H9 (cell line): ENCODE measurements around the gene CRB3. TPM values are rescaled to one million over a fixed set of nuclear protein-coding genes. Genes with fewer than 3 reads are reported as not detected.

ENCODE experiments used
- DNase-seq: peaks from one replicate; pipeline ENCODE4 v3.0.0-alpha.2; 2017
- H2AFZ ChIP-seq: one replicate; pipeline ENCODE4 v1.6.1; 2013; ENCODE audit warnings: mild to moderate bottlenecking, low read length, control low read depth, moderate library complexity
- H2AK5ac ChIP-seq: 2 replicates; pipeline ENCODE4 v1.6.1; 2013; ENCODE audit warnings: low read length, control low read depth, mixed read lengths; ENCODE audit not compliant: insufficient read length
- H2BK120ac ChIP-seq: one replicate; pipeline ENCODE4 v1.6.1; 2013; ENCODE audit warnings: low read depth, mild to moderate bottlenecking, low read length, control low read depth, inconsistent platforms; ENCODE audit not compliant: poor library complexity, severe bottlenecking
- H2BK12ac ChIP-seq: 2 replicates; pipeline ENCODE4 v1.6.1; 2013; ENCODE audit warnings: low read length, control low read depth, mixed read lengths, low read depth; ENCODE audit not compliant: insufficient read length
- H2BK15ac ChIP-seq: 2 replicates; pipeline ENCODE4 v1.6.1; 2013; ENCODE audit warnings: low read depth, low read length, control low read depth
- H2BK20ac ChIP-seq: one replicate; pipeline ENCODE4 v1.6.1; 2013; ENCODE audit warnings: low read depth, mild to moderate bottlenecking, low read length, control low read depth, inconsistent platforms; ENCODE audit not compliant: poor library complexity, severe bottlenecking
- H2BK5ac ChIP-seq: 2 replicates; pipeline ENCODE4 v1.6.1; 2013; ENCODE audit warnings: low read length, control low read depth, mixed read lengths; ENCODE audit not compliant: insufficient read length
- H3K14ac ChIP-seq: 2 replicates; pipeline ENCODE4 v1.6.1; 2013; ENCODE audit warnings: low read length, control low read depth; ENCODE audit not compliant: insufficient read depth
- H3K18ac ChIP-seq: 2 replicates; pipeline ENCODE4 v1.6.1; 2013; ENCODE audit warnings: low read depth, mild to moderate bottlenecking, mixed read lengths, low read length, control low read depth; ENCODE audit not compliant: insufficient read length
- H3K23ac ChIP-seq: 2 replicates; pipeline ENCODE4 v1.6.1; 2013; ENCODE audit warnings: low read length, control low read depth, mixed read lengths, low read depth; ENCODE audit not compliant: insufficient read length
- H3K23me2 ChIP-seq: 2 replicates; pipeline ENCODE4 v1.6.1; 2013; ENCODE audit warnings: low read depth, mild to moderate bottlenecking, mixed read lengths, low read length, control low read depth; ENCODE audit not compliant: insufficient read length, poor library complexity, severe bottlenecking
- H3K27ac ChIP-seq: 2 replicates; pipeline ENCODE4 v1.5.1; 2013; ENCODE audit warnings: low read length, control low read depth, mixed read lengths, low read depth; ENCODE audit not compliant: insufficient read length
- H3K27me3 ChIP-seq: 2 replicates; pipeline ENCODE4 v1.6.1; 2013; ENCODE audit warnings: low read length, control low read depth, inconsistent platforms; ENCODE audit not compliant: insufficient read depth
- H3K4ac ChIP-seq: 2 replicates; pipeline ENCODE4 v1.6.1; 2013; ENCODE audit warnings: low read depth, mild to moderate bottlenecking, control low read depth, inconsistent platforms, low read length, moderate library complexity
- H3K4me1 ChIP-seq: 2 replicates; pipeline ENCODE4 v1.6.1; 2013; ENCODE audit warnings: low read length, control low read depth, inconsistent platforms; ENCODE audit not compliant: insufficient read depth
- H3K4me2 ChIP-seq: 2 replicates; pipeline ENCODE4 v1.6.1; 2013; ENCODE audit warnings: low read length, control low read depth, mixed read lengths; ENCODE audit not compliant: insufficient read length, insufficient read depth
- H3K56ac ChIP-seq: 2 replicates; pipeline ENCODE4 v1.6.1; 2013; ENCODE audit warnings: low read depth, mild to moderate bottlenecking, mixed read lengths, low read length, control low read depth; ENCODE audit not compliant: insufficient read length
- H3K79me1 ChIP-seq: 2 replicates; pipeline ENCODE4 v1.6.1; 2013; ENCODE audit warnings: low read depth, mild to moderate bottlenecking, moderate library complexity, low read length, control low read depth, inconsistent platforms; ENCODE audit not compliant: insufficient read depth, poor library complexity, severe bottlenecking
- H3K79me2 ChIP-seq: 2 replicates; pipeline ENCODE4 v1.6.1; 2013; ENCODE audit warnings: low read length, control low read depth, inconsistent platforms; ENCODE audit not compliant: insufficient read depth
- H3K9ac ChIP-seq: 2 replicates; pipeline ENCODE4 v1.6.1; 2013; ENCODE audit warnings: low read length, control low read depth, mixed read lengths; ENCODE audit not compliant: insufficient read length; ENCODE audit errors: extremely low read depth
- H3K9me3 ChIP-seq: one replicate; pipeline ENCODE4 v1.6.1; 2013; ENCODE audit warnings: low read depth, low read length, inconsistent platforms; ENCODE audit not compliant: control insufficient read depth
- H3T11ph ChIP-seq: one replicate; pipeline ENCODE4 v1.6.1; 2013; ENCODE audit warnings: mild to moderate bottlenecking, low read length, control low read depth, inconsistent platforms
- H4K20me1 ChIP-seq: one replicate; pipeline ENCODE4 v1.6.1; 2013; ENCODE audit not compliant: control insufficient read depth, insufficient read length, insufficient read depth
- H4K5ac ChIP-seq: 2 replicates; pipeline ENCODE4 v1.6.1; 2013; ENCODE audit warnings: low read depth, mild to moderate bottlenecking, mixed read lengths, low read length, control low read depth; ENCODE audit not compliant: insufficient read length
- H4K8ac ChIP-seq: replicated peaks from 2 replicates; pipeline ENCODE4 v1.6.1; 2013; ENCODE audit warnings: low read length, control low read depth, mixed read lengths, low read depth; ENCODE audit not compliant: insufficient read length
- H4K91ac ChIP-seq: 2 replicates; pipeline ENCODE4 v1.6.1; 2013; ENCODE audit warnings: low read depth, mild to moderate bottlenecking, moderate library complexity, mixed read lengths, low read length, control low read depth; ENCODE audit not compliant: insufficient read length
- H3K27ac Mint-ChIP-seq, 3 experiments: 2 replicates in 2 of 3; 3 replicates in 1 of 3; pipeline ENCODE4 v1.8.0; 2020 to 2021; ENCODE audit warnings: mixed read lengths in 3 of 3, mild to moderate bottlenecking in 1 of 3, moderate library complexity in 1 of 3
- H3K27me3 Mint-ChIP-seq: 2 replicates; pipeline ENCODE4 v1.8.0; 2021; ENCODE audit warnings: low read depth, mild to moderate bottlenecking, moderate library complexity, mixed read lengths
- H3K36me3 Mint-ChIP-seq, 3 experiments: 2 replicates in 2 of 3; 3 replicates in 1 of 3; pipeline ENCODE4 v1.8.0; 2020 to 2021; ENCODE audit warnings: low read depth in 3 of 3, mixed read lengths in 3 of 3; ENCODE audit not compliant: insufficient read depth in 1 of 3
- H3K4me1 Mint-ChIP-seq, 2 experiments: 2 replicates each; pipeline ENCODE4 v1.8.0; 2020; ENCODE audit warnings: mixed read lengths in 2 of 2
- H3K4me3 Mint-ChIP-seq, 2 experiments: 2 replicates in 1 of 2; 3 replicates in 1 of 2; pipeline ENCODE4 v1.8.0; 2020 to 2021; ENCODE audit warnings: mild to moderate bottlenecking in 2 of 2, mixed read lengths in 2 of 2, moderate library complexity in 1 of 2
- H3K9me3 Mint-ChIP-seq, 2 experiments: 2 replicates in 1 of 2; 3 replicates in 1 of 2; pipeline ENCODE4 v1.8.0; 2020; ENCODE audit warnings: mild to moderate bottlenecking in 2 of 2, mixed read lengths in 2 of 2, moderate library complexity in 1 of 2
- WGBS: extraction: QIAGEN DNeasy Blood & Tissue Kit; methylation state at CpG from one replicate; pipeline ENCODE4 v1.1.7; 2013; ENCODE audit warnings: missing lambda C conversion rate, low lambda C conversion rate, mixed read lengths; ENCODE audit not compliant: insufficient read length; ENCODE audit errors: extremely low coverage; 5-methylcytosine and 5-hydroxymethylcytosine counted together
- total RNA-seq: library from RNA; stranded (reverse); gene quantifications from 2 replicates; pipeline ENCODE4 v1.2.1, GENCODE V29; 2021
- TF ChIP-seq, protein P1 (sequence below): fragments of 200-600 bp; sonication (generic); conservative IDR thresholded peaks from 3 replicates; pipeline ENCODE4 v1.8.0; 2021; ENCODE audit warnings: antibody characterized with exemption, mild to moderate bottlenecking

CRB3 gene
- total RNA-seq, 1 experiment from 2014 or later: 32.1 TPM

DNA sequence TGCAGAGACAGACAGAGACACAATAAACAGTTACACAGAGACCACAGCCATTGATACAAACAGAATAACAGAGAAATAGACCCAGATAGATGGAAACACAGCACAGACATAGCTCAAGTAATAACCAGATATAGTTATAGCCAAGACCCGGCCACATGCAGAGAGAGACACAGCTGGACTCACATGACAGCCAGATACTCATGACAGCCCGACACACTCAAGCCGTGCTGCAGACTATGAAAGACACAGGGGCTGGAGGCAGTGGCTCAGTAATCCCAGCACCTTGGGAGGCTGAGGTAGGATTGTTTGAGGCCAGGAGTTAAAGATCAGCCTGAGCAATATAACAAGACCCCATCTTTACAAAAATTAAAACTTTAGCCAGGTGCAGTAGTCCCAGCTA is 19.2 kb downstream of the CRB3 start:
- H3K4me1 Mint-ChIP-seq: peaks cover 9 to 15% of the 10 kb centered on the region in 2 experiments
- Histone ChIP-seq H4K20me1 (no peaks in the 10 kb centered on the region), H3K79me2 (no peaks in the 10 kb centered on the region), H4K5ac (no peak overlapping the region), H2BK5ac (no peak overlapping the region), H4K8ac (no peak overlapping the region), H2AFZ (no peak overlapping the region), H4K91ac (no peak overlapping the region), H2BK20ac (no peak overlapping the region), H3K9me3 (no peaks in the 10 kb centered on the region), H2AK5ac (no peak overlapping the region), H3K79me1 (no peaks in the 10 kb centered on the region), H3K27ac (no peak overlapping the region), H3K27me3 (no peaks in the 10 kb centered on the region), H3K4ac (no peak overlapping the region), H3K18ac (no peak overlapping the region), H3T11ph (no peak overlapping the region), H3K4me2 (no peak overlapping the region), H3K23ac (no peak overlapping the region), H2BK12ac (no peak overlapping the region), H2BK15ac (no peak overlapping the region), H3K9ac (no peak overlapping the region), H2BK120ac (no peak overlapping the region), H3K14ac (no peak overlapping the region), H3K56ac (no peak overlapping the region), H3K4me1 (no peaks in the 10 kb centered on the region), H3K23me2 (no peaks in the 10 kb centered on the region)
- no peak for DNase-seq
- no peak overlapping the region for H3K4me3 Mint-ChIP-seq
- TF ChIP-seq, protein P1, sequence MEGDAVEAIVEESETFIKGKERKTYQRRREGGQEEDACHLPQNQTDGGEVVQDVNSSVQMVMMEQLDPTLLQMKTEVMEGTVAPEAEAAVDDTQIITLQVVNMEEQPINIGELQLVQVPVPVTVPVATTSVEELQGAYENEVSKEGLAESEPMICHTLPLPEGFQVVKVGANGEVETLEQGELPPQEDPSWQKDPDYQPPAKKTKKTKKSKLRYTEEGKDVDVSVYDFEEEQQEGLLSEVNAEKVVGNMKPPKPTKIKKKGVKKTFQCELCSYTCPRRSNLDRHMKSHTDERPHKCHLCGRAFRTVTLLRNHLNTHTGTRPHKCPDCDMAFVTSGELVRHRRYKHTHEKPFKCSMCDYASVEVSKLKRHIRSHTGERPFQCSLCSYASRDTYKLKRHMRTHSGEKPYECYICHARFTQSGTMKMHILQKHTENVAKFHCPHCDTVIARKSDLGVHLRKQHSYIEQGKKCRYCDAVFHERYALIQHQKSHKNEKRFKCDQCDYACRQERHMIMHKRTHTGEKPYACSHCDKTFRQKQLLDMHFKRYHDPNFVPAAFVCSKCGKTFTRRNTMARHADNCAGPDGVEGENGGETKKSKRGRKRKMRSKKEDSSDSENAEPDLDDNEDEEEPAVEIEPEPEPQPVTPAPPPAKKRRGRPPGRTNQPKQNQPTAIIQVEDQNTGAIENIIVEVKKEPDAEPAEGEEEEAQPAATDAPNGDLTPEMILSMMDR: no peak
- H3K9me3 Mint-ChIP-seq: no peaks in the 10 kb centered on the region
- no peak overlapping the region for H3K27ac Mint-ChIP-seq
- peaks cover 6% of the 10 kb centered on the region for H3K27me3 Mint-ChIP-seq
- H3K36me3 Mint-ChIP-seq: no peaks in the 10 kb centered on the region
- no CpG with 5 or more reads among the region's 3 CpGs for WGBS
